Pulmonary artery endothelial cell (primary cell): ENCODE measurements around the gene TMSB10. TPM values are rescaled to one million over a fixed set of nuclear protein-coding genes. Genes with fewer than 3 reads are reported as not detected.
A peak's percentile ranks its signal among the peaks of the same experiment; 100 is the strongest.
"Not testable (repeated sequence)": the region's sequence is repeated elsewhere in the genome, so short reads cannot be mapped to it uniquely, and the experiment has no call there.

Source experiments
- DNase-seq: peaks from one replicate; pipeline ENCODE4 v3.0.0-alpha.2; 2011; ENCODE audit warnings: low read depth, low spot score
- total RNA-seq: library from RNA; depleted of rRNA; stranded (reverse); fragments of >200 nt; gene quantifications from 2 replicates; pipeline ENCODE4 v1.2.3, GENCODE V29; 2014

TMSB10 gene
- total RNA-seq, 1 donor from 2014 or later: 8,135 TPM

DNA sequence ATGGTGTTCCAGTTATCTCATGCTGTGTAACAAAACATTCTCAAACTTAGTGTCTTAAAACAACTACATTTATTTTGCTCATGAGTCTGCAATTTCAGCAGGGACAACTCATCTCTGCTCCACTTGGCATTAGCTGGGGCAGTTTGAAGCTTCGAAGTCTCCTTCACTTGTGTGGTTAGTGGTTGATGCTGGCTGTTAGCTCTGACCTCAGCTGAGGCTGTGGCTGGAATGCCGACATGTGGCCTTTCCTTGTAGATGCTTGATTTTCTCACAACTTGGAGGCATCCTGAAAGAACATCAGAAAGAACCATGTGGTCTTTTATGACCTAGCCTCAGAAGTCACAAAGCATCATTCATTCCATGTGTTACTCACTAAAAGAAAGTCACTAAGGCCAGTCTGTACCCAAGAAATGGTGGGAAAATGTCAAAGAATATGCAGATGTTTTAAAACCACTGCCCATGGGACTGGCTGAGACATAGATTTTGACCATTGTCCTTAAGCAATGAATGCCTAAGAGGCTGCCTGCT lies 3.8 kb upstream of the TMSB10 start:
- no peak for DNase-seq

- no peak for DNase-seq
Measured at GRCh38 chr2:84902526-84902925, 2.9 kb upstream of the TMSB10 start.

DNA sequence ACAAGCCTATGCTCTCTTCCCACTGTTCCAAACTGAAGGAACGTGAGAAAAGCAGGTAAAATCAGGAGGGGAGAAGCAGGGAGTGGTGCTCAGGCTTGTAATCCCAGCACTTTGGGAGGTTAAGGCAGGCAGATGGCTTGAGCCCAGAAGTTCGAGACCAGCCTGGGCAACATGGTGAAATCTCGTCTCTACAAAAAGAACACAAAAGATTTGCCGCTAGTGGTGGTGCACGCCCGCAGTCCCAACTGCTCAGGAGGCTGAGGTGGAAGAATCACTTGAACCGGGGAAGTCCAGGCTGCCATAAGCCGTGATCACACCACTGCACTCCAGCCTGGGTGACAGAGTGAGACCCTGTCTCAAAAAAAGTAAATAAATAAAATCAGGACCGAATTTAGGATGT lies 1.3 kb upstream of the TMSB10 start:
- DNase-seq: no peak

DNA sequence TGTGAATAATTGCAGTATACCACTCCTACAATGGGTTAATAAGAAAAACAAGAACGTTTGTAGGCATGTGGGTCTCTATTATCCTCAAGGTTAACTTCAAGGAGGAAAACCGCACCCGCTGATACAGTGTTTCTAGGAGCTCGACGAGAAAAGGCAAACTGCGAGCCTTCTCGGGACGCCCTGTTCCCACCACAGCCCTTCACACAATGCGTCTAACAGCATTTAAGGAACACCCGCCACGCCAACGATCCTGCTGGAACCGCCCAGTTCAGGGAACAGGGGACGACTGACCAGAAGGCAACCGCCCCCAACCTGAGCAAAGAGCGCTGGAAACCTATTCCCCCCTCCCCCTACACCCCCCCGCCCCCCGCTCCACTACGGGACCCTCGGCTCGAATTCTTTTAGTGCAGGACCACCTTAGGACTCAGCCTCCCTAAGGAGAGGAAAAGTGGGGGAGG lies 710 bp upstream of the TMSB10 start:
- no peak for DNase-seq

DNA sequence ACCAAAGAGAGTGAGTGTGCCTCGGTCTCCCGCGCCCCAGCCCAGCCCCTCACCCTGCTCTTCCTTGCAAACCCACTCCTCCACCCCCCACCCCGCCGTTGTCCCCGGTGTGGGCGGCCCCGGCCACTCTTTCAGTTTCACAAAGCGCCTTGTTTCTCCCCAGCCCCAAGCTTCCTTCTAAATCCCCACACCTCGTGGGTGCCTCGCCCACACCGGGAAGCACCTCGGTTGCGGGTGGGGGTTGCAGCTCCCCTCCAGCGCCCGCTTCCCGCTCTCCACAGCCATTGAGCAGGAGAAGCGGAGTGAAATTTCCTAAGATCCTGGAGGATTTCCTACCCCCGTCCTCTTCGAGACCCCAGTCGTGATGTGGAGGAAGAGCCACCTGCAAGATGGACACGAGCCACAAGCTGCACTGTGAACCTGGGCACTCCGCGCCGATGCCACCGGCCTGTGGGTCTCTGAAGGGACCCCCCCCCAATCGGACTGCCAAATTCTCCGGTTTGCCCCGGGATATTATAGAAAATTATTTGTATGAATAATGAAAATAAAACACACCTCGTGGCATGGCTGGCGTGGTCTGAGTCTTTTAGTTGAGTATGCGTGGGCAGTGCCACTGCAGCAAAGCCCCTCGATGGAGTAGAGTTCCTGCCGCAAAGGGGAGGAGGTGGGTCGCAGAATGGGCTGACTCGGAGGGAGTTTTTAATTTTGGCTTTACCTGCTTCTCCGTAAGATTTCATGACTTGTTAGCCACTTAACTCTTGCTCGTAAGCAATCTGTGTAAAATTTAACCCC lies 848 bp downstream of the TMSB10 start:
- no peak for DNase-seq

DNA sequence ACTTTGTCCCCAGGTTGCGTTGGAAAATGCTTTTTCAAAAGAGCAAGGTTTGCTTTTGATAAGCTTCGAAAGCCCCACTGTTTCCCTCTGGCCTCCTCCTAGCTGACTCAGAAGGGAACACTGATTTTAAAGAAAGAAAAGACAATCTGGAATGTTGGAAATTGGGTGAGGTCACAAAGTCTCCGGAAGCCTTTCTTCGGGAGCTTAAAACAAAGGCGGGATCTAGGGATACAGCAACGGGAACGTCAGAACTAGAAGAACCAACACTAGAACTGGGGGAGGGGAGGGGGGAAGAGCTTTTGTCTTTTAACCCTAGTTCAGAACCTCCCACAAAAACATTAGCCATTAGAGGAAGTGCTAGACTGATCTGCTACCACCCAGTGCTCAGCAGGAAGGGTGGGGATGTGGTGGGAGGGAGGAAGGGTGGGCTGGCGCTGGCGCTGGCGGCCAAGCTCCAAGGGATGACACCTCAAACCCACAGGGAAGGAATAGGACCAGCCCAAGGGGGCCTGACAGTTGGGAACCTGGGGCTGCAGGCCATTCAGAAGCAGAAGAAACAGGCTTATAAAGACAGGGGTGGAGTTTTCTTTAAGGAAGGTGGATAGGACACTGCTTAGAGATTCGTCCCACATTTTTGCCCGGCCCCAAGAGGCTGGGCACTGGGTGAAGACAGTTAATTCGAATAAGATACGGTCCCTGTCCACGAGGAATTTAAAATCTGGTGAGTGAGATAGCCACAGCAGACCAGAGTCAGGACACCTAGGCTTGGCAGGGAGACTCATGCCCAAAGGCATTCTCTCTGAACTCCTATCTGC lies 1.7 kb downstream of the TMSB10 start:
- DNase-seq: peak; percentile 59

DNA sequence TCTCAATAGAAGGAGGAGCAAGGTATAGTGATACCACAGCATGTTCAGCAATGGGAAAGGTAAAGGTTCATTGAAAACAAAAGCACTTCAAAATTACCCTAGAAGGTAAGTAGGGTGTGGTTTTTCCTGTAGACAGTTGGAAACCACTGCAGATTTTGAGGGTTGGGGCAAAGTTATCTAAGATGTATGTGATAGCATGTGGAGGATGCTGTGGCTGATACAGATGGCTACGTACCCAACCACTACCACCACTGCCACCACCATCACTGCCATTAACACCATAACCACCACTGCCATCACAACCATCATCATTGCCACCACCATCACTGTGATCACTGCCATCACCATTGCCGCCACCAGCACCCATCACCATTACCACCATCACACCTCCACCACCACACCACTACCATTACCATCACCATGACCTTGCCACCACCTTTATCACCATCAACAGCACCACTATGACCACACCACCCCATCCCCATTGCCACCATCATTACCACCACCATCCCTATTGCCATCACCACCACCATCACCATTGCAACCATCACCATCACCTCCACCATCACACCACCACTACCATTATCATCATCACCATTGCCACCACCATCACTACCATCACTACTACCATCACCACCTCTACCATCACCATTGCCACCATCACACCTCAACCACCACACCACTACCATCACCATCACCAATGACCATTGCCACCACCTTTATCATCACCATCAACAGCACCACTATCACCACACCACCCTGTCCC lies 3.7 kb downstream of the TMSB10 start:
- no peak for DNase-seq

DNA sequence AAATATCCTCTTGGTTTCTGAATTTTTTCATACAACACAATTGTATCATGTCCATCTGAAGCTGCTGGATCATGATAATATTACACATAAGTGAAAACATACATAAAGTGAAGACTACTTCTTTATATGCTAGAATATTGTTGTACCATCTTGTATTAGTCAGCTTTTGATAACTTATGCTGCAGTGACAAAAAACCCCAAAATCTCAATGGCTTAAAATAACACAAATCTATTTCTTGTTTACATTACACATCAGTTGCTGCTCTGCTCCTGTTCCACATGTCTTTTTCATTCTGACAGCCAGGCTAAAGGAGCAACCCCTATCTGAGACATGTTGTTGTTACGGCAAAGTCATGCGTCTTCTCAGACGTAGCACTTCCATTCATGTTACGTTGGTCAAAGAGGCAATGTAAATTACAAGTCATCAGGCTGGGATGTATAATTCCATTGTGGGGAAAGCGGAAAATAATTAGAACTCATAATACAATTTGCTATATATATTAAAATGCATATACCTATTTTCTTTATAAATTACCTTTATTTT lies 5.8 kb downstream of the TMSB10 start:
- DNase-seq: no peak

GRCh38 chr2:84912984-84913383 lies 7.5 kb downstream of the TMSB10 start:
- no peak for DNase-seq

GRCh38 chr2:84914334-84914733 lies 8.9 kb downstream of the TMSB10 start:
- DNase-seq: no peak

DNA sequence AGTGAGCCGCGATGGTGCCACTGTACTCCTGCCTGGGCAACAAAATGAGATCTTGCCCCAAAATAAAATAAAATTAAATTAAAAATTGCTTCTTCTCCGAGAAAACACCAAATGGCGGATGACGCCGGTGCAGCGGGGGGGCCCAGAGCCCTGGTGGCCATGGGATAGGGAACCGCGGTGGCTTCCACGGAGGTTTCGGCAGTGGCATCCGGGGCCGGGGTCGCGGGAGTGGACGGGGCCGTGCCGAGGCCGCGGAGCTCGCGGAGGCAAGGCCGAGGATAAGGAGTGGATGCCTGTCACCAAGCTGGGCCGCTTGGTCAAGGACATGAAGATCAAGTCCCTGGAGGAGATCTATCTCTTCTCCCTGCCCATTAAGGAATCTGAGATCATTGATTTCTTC lies 10.2 kb downstream of the TMSB10 start:
- not testable (repeated sequence) for DNase-seq

GRCh38 chr2:84917821-84918220 lies 12.4 kb downstream of the TMSB10 start:
- not testable (repeated sequence) for DNase-seq

DNA sequence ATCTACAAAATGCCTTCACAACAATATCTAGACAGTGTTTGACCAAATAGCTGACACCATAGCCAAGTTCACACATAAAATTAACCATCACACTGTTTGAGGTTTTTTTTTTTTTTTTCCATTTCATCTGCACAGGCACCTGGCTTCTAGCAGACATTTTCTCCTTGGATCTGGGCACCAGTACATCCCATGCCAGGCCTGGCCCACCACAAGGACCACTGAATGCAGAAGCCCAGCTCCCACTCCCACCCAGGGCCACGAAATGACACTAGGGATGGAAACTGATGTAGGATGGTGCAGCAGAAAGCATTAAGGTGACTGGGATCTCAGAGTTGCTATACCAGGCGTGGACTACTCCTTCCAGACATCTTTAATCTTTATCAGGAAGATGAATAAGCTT lies 13.0 kb downstream of the TMSB10 start:
- DNase-seq: no peak

DNA sequence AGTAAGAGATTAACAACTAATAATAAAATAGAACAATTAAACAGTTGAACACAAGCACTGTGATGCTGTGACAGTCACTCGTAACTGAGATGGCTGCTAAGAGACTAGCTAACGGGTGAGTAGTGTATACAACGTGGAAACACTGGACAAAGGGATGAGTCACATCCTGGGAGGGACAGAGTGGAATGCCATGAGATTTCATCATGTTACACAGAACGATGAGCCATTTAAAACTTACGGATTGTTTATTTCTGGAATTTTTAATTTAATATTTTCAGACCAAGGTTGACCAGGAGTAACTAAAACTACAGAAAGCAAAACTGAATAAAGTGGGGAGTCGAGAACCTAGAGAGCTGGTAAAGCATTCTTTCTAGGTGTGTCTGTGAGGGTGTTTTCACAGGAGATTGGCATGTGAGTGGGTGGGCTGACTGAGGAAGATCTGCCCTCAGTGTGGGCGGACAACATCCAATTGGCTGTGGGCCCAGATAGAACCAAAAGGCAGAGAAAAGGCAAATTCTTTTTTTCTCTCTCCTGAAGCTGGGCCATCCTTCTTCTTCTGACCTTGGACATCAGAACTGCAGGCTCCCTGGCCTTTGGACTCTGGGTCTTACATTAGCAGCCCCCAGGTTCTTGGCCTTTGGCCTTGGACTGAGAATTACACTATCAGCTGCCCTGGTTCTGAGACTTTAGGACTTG lies 14.6 kb downstream of the TMSB10 start:
- peak; percentile 83 for DNase-seq

DNA sequence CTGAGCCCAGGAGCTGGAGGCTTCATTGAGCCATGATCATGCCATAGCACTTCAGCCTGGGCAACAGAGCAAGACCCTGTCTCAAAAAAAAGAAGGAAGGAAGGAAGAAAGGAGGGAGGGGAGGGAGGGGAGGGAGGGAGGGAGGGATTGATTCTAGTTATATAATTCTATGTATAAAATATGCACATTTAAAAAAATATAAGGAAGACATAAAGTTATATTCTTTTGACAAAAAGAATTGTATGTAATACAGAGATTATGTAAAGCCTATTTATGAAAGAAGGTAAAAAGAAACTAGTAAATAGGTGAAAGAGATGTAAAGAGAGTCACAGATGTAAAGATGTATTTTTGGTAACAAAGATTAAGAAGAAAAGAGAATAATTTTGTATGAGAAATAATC lies 17.6 kb downstream of the TMSB10 start:
- DNase-seq: no peak

GRCh38 chr2:84924173-84925106 lies 19.0 kb downstream of the TMSB10 start:
- peak; percentile 86 for DNase-seq

GRCh38 chr2:84925336-84925723 lies 19.9 kb downstream of the TMSB10 start:
- DNase-seq: no peak

- DNase-seq: peak; percentile 67
Measured at GRCh38 chr2:84925724-84926376, 20.4 kb downstream of the TMSB10 start.

- DNase-seq: no peak
Measured at GRCh38 chr2:84927275-84927627, 21.8 kb downstream of the TMSB10 start.
